Tibial nerve (tissue), 4 donors: ENCODE data around the gene LOXL1.

Experiments used
- CTCF ChIP-seq, 5 experiments: fragments of 200-600 bp in 3 of 5; fragments of 450-650 bp in 2 of 5; sonication (generic) in 3 of 5; IDR thresholded peaks; one replicate each; pipeline ENCODE4 v1.5.1; 2016 to 2019; ENCODE audit warnings: antibody characterized with exemption in 5 of 5, mild to moderate bottlenecking in 3 of 5, moderate library complexity in 2 of 5
- EP300 ChIP-seq, 2 donors: sonication (generic); formaldehyde crosslinking; IDR thresholded peaks; one replicate each; pipeline ENCODE4 v1.6.1; 2017; ENCODE audit warnings: antibody characterized with exemption in 2 of 2, mild to moderate bottlenecking in 1 of 2
- POLR2A ChIP-seq, 2 donors: fragments of 450-650 bp; IDR thresholded peaks; one replicate each; pipeline ENCODE4 v1.6.1; 2017; ENCODE audit warnings: antibody characterized with exemption in 2 of 2, mild to moderate bottlenecking in 2 of 2, moderate library complexity in 2 of 2

GRCh38 chr15:73965758-73966113, 39.5 kb downstream of the LOXL1 start:
- TF ChIP-seq CTCF (IDR thresholded peaks at IDR 0.05) (no peak), POLR2A (IDR thresholded peaks at IDR 0.05) (no peak), EP300 (IDR thresholded peaks at IDR 0.05) (no peak)
